T-helper 17 cell (primary cell): ENCODE data around the gene SNPH. TPM values are rescaled to one million over a fixed set of nuclear protein-coding genes. Genes with fewer than 3 reads are reported as not detected.

Source experiments
- ATAC-seq: fragments of 150-1000 bp; cut with Tn5 transposase; 2 replicates; pipeline ENCODE4 v1.10.0; 2021; ENCODE audit warnings: mild to moderate bottlenecking, moderate library complexity
- DNase-seq, 3 donors: peaks; one replicate each; pipeline versions ENCODE4 v3.0.0 to v3.0.0-alpha.2; 2020 to 2021
- H3K9me3 ChIP-seq: one replicate; pipeline ENCODE4 v1.7.0; 2013; ENCODE audit warnings: low read length, mild to moderate bottlenecking; ENCODE audit not compliant: control insufficient read depth, poor library complexity, severe bottlenecking
- H3K27ac Mint-ChIP-seq: one replicate; pipeline ENCODE4 v1.8.0; 2022; ENCODE audit warnings: mild to moderate bottlenecking, moderate library complexity, mixed read lengths
- H3K27me3 Mint-ChIP-seq: one replicate; pipeline ENCODE4 v1.8.0; 2022; ENCODE audit warnings: mixed read lengths
- H3K36me3 Mint-ChIP-seq: one replicate; pipeline ENCODE4 v1.8.0; 2022; ENCODE audit warnings: low read depth, mixed read lengths
- H3K4me1 Mint-ChIP-seq: one replicate; pipeline ENCODE4 v1.8.0; 2022; ENCODE audit warnings: mild to moderate bottlenecking, mixed read lengths
- H3K4me3 Mint-ChIP-seq: one replicate; pipeline ENCODE4 v1.8.0; 2022; ENCODE audit warnings: mild to moderate bottlenecking, moderate library complexity, mixed read lengths
- total RNA-seq, 4 donors: library from RNA in 2 of 4; stranded (reverse) in 2 of 4; gene quantifications; one replicate each; pipeline ENCODE4 v1.2.3 and lab custom pipeline; 2022 to 2026

Gene SNPH
- total RNA-seq, 2 donors from 2014 or later = 6.7 to 9.4 TPM

DNA sequence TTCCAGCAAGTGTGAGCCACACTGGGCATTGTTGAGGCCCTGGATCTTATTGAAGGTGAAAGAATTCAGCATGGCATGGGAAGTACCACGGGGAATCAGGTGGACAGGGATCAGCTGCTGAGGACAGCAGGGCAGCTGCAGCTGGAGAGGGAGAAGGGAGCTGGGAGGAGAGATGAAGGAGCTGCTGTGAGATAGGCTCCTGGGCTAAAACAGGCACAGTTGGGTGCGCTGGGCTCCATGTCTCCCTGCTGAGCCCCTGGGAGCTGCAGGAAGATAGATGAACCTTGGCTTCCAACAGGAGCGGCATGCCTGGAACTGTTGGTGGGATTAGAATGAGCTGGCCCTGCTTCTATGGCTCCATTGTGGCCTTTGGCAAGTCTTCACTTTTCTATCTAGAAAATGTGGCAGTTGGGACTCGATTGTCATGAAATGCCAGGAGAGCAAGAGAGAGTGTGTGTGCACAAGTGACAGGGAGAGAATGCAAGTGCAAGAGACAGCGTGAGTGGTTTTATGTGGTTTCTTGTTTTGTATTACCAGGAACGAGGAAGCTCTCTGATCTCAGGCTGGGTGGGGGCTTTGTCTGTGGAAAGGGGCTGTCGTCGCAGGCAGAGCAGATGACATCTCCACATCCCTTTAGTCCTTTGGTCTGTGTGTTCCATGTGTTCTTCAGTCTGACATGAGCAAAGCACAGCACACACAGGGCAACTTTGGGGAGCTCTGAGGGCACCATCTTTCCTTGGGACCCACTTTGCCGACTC, 20.4 kb downstream of the SNPH start:
- H3K4me1 Mint-ChIP-seq = peaks cover 27% of the 10 kb centered on the region
- H3K9me3 ChIP-seq = no peaks in the 10 kb centered on the region
- H3K4me3 Mint-ChIP-seq = peak overlapping the region; percentile 81
- H3K36me3 Mint-ChIP-seq = peaks cover 2% of the 10 kb centered on the region
- DNase-seq (no peak), ATAC-seq (peak; percentile 50)
- no peaks in the 10 kb centered on the region for H3K27me3 Mint-ChIP-seq
- H3K27ac Mint-ChIP-seq = peak overlapping the region; percentile 86

- no peaks in the 10 kb centered on the region for H3K27me3 Mint-ChIP-seq
- no peaks in the 10 kb centered on the region for H3K36me3 Mint-ChIP-seq
- peaks cover 31% of the 10 kb centered on the region for H3K4me1 Mint-ChIP-seq
- ATAC-seq = peak; percentile 45
- H3K9me3 ChIP-seq = no peaks in the 10 kb centered on the region
- no peak for DNase-seq
- H3K4me3 Mint-ChIP-seq = peak overlapping the region; percentile 81
- H3K27ac Mint-ChIP-seq = peak overlapping the region; percentile 86
These were observed 21.2 kb downstream of the SNPH start for GRCh38 chr20:1287306-1287705.

DNA sequence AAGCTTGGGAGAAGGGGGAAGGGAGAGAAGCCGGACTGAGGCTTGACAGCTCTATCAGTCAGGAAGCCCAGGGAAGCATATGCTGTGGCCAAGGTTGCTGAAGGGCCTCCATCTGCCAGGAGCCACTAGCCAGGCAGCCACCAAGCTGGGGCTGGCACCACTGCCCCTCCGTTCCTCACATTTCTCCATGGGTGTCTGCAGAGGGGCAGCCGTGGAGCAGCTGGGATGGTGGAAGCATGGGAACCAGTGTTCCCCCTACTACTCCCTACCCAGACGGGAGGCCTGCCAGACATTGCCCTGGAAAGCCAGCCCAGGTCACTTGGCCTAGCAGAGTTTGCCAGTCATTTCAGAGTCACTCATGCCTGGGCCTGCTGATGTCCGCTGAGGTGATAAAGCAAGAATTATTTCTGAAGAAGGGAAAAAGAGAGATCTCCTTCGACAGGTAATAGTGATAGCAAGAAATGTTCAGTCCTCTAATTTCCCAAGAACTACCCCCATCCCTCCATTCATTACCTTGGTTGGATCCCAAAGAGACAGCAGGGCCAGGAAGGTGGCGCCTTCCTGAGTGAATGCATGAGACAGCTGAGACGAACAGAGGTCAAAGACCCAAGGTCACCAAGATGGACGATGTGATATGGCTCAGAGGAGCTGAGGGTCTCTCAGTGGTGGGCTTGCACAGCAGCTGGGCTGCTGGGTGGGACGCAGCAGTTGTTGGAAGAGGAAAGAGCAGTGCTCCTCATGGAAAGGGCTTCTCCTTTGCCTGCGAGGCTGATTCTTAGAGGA, 21.9 kb downstream of the SNPH start:
- peaks cover 34% of the 10 kb centered on the region for H3K4me1 Mint-ChIP-seq
- no peak for ATAC-seq
- H3K27me3 Mint-ChIP-seq = no peaks in the 10 kb centered on the region

DNA sequence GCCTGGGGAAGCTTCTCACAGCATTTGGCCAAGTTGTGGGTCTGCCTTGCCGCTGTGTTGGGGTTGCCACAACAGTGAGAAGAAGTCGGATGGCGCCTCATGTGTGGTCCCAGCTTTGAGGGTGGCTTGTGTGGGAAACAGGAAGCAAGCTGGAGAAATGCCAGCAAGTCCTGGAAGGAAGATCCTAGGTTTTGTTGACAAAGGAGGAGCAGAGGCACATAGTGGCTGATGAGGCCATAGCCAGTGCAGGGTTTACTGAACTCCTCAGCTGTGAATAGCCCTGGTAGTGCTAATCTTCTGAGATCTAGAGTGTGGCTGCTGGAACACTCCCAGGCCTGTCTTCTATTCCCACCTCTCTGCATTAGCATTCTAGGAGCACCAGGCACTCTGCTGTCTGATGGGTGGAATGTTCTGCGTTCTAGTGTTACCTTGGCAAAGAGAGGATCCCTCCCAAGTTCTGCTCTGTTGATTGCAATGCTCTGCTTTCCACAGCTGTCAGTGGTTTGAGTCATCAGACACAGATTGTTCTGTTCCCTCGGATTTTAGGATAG, 25.2 kb downstream of the SNPH start:
- H3K9me3 ChIP-seq = no peaks in the 10 kb centered on the region
- Mint-ChIP-seq H3K27me3 (no peaks in the 10 kb centered on the region), H3K4me1 (peaks cover 23% of the 10 kb centered on the region), H3K27ac (no peak overlapping the region), H3K36me3 (no peaks in the 10 kb centered on the region), H3K4me3 (no peak overlapping the region)
- no peak for DNase-seq
- ATAC-seq = no peak

More for the DNA sequence above, 21.9 kb downstream of the SNPH start:
- no peaks in the 10 kb centered on the region for H3K9me3 ChIP-seq
- no peaks in the 10 kb centered on the region for H3K36me3 Mint-ChIP-seq
- H3K27ac Mint-ChIP-seq = peak overlapping the region; percentile 86
- no peak for DNase-seq
- H3K4me3 Mint-ChIP-seq = no peak overlapping the region

DNA sequence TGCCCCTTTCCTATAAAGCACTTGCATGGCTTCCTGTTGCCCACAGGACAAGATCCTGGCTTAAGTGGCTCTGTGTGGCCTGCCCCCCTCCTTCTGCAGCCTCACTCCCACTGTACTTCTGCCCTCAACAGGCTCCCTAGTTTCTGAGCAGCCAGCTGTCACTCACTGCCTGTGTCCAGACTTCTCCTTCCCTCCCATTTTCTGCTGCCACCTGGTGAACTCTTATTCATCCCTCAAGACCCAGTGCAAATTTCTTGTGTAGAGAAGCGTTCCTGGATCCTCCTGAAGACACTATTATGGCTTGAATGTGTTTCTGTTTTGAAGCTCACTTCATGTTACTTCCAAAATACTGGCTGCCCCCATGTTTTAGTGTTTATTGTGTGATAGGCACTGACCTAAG, 26.5 kb downstream of the SNPH start:
- Mint-ChIP-seq H3K4me1 (peaks cover 13% of the 10 kb centered on the region), H3K27ac (no peak overlapping the region), H3K4me3 (no peak overlapping the region), H3K36me3 (no peaks in the 10 kb centered on the region), H3K27me3 (no peaks in the 10 kb centered on the region)
- DNase-seq (no peak), ATAC-seq (no peak)
- no peaks in the 10 kb centered on the region for H3K9me3 ChIP-seq

GRCh38 chr20:1293641-1294379, 27.7 kb downstream of the SNPH start:
- no peaks in the 10 kb centered on the region for H3K27me3 Mint-ChIP-seq
- no peak for DNase-seq
- peaks cover 13% of the 10 kb centered on the region for H3K4me1 Mint-ChIP-seq
- no peaks in the 10 kb centered on the region for H3K36me3 Mint-ChIP-seq
- no peak for ATAC-seq
- H3K9me3 ChIP-seq = no peaks in the 10 kb centered on the region
- H3K4me3 Mint-ChIP-seq = no peak overlapping the region
- H3K27ac Mint-ChIP-seq = no peak overlapping the region

GRCh38 chr20:1294497-1294896, 28.4 kb downstream of the SNPH start:
- Mint-ChIP-seq H3K27ac (no peak overlapping the region), H3K27me3 (no peaks in the 10 kb centered on the region), H3K4me3 (no peak overlapping the region), H3K36me3 (no peaks in the 10 kb centered on the region), H3K4me1 (peaks cover 14% of the 10 kb centered on the region)
- no peak for ATAC-seq
- H3K9me3 ChIP-seq = no peaks in the 10 kb centered on the region
- DNase-seq = no peak

GRCh38 chr20:1295276-1295930, 29.3 kb downstream of the SNPH start:
- no peak for ATAC-seq
- H3K27me3 Mint-ChIP-seq = no peaks in the 10 kb centered on the region
- H3K9me3 ChIP-seq = no peaks in the 10 kb centered on the region
- peaks cover 14% of the 10 kb centered on the region for H3K4me1 Mint-ChIP-seq
- DNase-seq = no peak
- H3K4me3 Mint-ChIP-seq = no peak overlapping the region
- H3K27ac Mint-ChIP-seq = no peak overlapping the region
- no peaks in the 10 kb centered on the region for H3K36me3 Mint-ChIP-seq

DNA sequence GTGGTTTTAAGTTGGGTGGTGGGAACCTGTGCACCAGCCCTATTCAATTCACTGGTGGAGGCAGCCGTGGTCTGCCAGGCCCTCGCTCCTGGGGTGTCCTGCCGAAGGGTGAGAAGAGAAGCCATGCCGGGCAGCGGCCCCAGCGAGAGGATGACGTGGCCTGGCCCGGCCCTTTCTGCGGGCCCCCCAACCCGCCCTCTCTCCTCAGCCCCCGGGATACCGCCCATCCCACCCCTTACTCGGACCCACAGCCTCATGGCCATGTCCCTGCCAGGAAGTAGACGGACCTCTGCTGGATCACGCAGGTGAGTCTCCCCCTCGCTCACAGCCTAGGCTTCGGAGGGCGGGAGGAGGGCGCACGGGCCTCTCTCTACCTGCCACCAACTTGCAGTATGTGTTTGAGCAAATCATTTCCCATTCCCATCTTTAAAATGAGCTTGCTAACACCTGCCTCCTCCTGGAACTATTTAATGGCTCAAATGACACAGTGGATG, 30.1 kb downstream of the SNPH start:
- no peak for ATAC-seq
- DNase-seq = no peak
- Mint-ChIP-seq H3K4me1 (peaks cover 19% of the 10 kb centered on the region), H3K27me3 (no peaks in the 10 kb centered on the region), H3K4me3 (no peak overlapping the region), H3K36me3 (no peaks in the 10 kb centered on the region), H3K27ac (no peak overlapping the region)
- H3K9me3 ChIP-seq = no peaks in the 10 kb centered on the region

- H3K27ac Mint-ChIP-seq = no peak overlapping the region
- H3K27me3 Mint-ChIP-seq = no peaks in the 10 kb centered on the region
- ATAC-seq (no peak), DNase-seq (no peak)
- peaks cover 20% of the 10 kb centered on the region for H3K4me1 Mint-ChIP-seq
- no peak overlapping the region for H3K4me3 Mint-ChIP-seq
- H3K36me3 Mint-ChIP-seq = no peaks in the 10 kb centered on the region
- no peaks in the 10 kb centered on the region for H3K9me3 ChIP-seq
These were observed 30.8 kb downstream of the SNPH start for GRCh38 chr20:1296922-1297321.

DNA sequence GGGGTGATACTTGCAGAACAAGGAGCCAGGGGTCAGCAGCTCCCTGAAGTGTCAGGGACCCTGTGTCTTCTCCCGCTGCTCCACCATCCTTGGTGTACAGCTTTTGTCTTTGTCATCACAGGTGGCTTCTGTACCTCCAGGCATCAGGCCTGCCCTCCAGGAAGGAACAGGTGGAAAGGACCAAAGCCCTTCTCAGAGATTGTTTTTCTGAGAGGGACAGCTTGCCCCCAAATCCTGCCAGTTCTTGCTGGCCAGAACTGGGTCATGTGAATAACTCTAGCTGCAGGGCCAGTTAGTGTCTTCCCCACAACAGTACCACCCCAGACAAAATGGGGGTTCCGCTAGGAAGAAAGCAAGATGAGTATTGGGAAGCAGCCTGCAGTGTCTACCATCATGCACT, 31.4 kb downstream of the SNPH start:
- H3K4me1 Mint-ChIP-seq = peaks cover 16% of the 10 kb centered on the region

DNA sequence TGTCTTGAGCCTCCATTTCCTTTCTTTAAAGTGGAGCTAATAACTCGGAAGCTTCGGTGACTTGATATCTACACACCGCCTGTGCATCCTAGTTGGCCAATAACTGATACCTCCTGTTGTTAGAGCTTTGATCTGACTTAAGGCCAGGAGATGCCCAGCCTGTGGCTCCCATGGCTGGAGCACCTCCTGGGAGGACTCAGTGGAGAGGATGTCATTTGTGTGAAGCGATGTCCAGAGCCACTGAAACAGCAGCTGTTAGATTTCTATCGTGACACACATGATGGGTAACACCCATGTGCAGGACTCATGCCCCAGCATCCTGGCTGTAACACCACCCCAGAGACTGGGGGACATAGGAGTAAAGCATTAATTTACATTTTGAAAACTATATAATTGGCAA, 32.1 kb downstream of the SNPH start:
- no peak for ATAC-seq
- peak overlapping the region; percentile 51 for H3K27ac Mint-ChIP-seq
- H3K9me3 ChIP-seq = no peaks in the 10 kb centered on the region
- no peaks in the 10 kb centered on the region for H3K27me3 Mint-ChIP-seq
- H3K4me3 Mint-ChIP-seq = no peak overlapping the region
- H3K4me1 Mint-ChIP-seq = peaks cover 19% of the 10 kb centered on the region
- no peak for DNase-seq
- H3K36me3 Mint-ChIP-seq = no peaks in the 10 kb centered on the region

More for the DNA sequence above, 31.4 kb downstream of the SNPH start:
- ATAC-seq (no peak), DNase-seq (no peak)
- H3K9me3 ChIP-seq = no peaks in the 10 kb centered on the region
- H3K36me3 Mint-ChIP-seq = no peaks in the 10 kb centered on the region
- H3K4me3 Mint-ChIP-seq = no peak overlapping the region
- no peaks in the 10 kb centered on the region for H3K27me3 Mint-ChIP-seq
- H3K27ac Mint-ChIP-seq = peak overlapping the region; percentile 51
